Keratinocyte (primary cell): ENCODE measurements around the gene ACAT2. TPM values are rescaled to one million over a fixed set of nuclear protein-coding genes. Genes with fewer than 3 reads are reported as not detected.

Experiments
- DNase-seq: peaks from one replicate; pipeline ENCODE4 v3.0.0-alpha.2; 2011; ENCODE audit warnings: low read depth, missing footprints, low spot score
- FAIRE-seq: peaks from 2 replicates; lab custom pipeline; 2011; peaks lifted over from hg19 to GRCh38; lab: Jason Lieb, UNC
- H2AFZ ChIP-seq: 2 replicates; pipeline ENCODE4 v1.6.0; 2012; ENCODE audit warnings: low read length, control low read depth, inconsistent platforms; ENCODE audit not compliant: control insufficient read depth
- H3K27ac ChIP-seq: 2 replicates; pipeline ENCODE4 v1.5.1; 2011; ENCODE audit warnings: low read length; ENCODE audit not compliant: control insufficient read depth, insufficient read depth
- H3K27me3 ChIP-seq: 3 replicates; pipeline ENCODE4 v1.6.0; 2011; ENCODE audit warnings: low read length; ENCODE audit not compliant: control insufficient read depth, insufficient read depth; ENCODE audit errors: extremely low read depth
- H3K36me3 ChIP-seq, 2 experiments: 2 replicates in 1 of 2; 3 replicates in 1 of 2; pipeline ENCODE4 v1.5.1; 2011; ENCODE audit warnings: low read length in 2 of 2, mild to moderate bottlenecking in 1 of 2; ENCODE audit not compliant: control insufficient read depth in 2 of 2, insufficient read depth in 2 of 2; ENCODE audit errors: extremely low read depth in 1 of 2
- H3K4me1 ChIP-seq: 3 replicates; pipeline ENCODE4 v1.5.1; 2011; ENCODE audit warnings: low read length; ENCODE audit not compliant: control insufficient read depth, insufficient read depth; ENCODE audit errors: extremely low read depth
- H3K4me2 ChIP-seq: 3 replicates; pipeline ENCODE4 v1.6.0; 2011; ENCODE audit warnings: low read depth, low read length; ENCODE audit not compliant: control insufficient read depth, insufficient read depth; ENCODE audit errors: extremely low read depth
- H3K4me3 ChIP-seq, 3 experiments: fragments of 200-600 bp in 1 of 3; sonication (generic) in 1 of 3; 2 replicates in 2 of 3; 3 replicates in 1 of 3; pipeline ENCODE4 v1.5.1; 2011 to 2016; ENCODE audit warnings: low read length in 3 of 3, mild to moderate bottlenecking in 3 of 3, control low read depth in 2 of 3, inconsistent platforms in 1 of 3, low read depth in 1 of 3, mixed read lengths in 1 of 3, mixed run types in 1 of 3, moderate library complexity in 1 of 3; ENCODE audit not compliant: control insufficient read depth in 2 of 3, insufficient read depth in 2 of 3; ENCODE audit errors: extremely low read depth in 1 of 3
- H3K79me2 ChIP-seq: 2 replicates; pipeline ENCODE4 v1.6.0; 2012; ENCODE audit warnings: low read length; ENCODE audit not compliant: control insufficient read depth, insufficient read depth
- H3K9ac ChIP-seq: 3 replicates; pipeline ENCODE4 v1.6.0; 2011; ENCODE audit warnings: low read length; ENCODE audit not compliant: control insufficient read depth, insufficient read depth; ENCODE audit errors: extremely low read depth
- H3K9me1 ChIP-seq: 3 replicates; pipeline ENCODE4 v1.6.0; 2011; ENCODE audit warnings: low read length; ENCODE audit not compliant: control insufficient read depth, insufficient read depth; ENCODE audit errors: extremely low read depth
- H3K9me3 ChIP-seq: 2 replicates; pipeline ENCODE4 v1.5.1; 2012; ENCODE audit warnings: low read depth, low read length; ENCODE audit not compliant: control insufficient read depth
- H4K20me1 ChIP-seq: 3 replicates; pipeline ENCODE4 v1.6.0; 2011; ENCODE audit warnings: low read length; ENCODE audit not compliant: control insufficient read depth, insufficient read depth; ENCODE audit errors: extremely low read depth
- EZH2 ChIP-seq: IDR thresholded peaks from one replicate; pipeline ENCODE4 v1.6.1; 2012; ENCODE audit warnings: inconsistent platforms, mild to moderate bottlenecking, low read length, moderate library complexity
- dilution Hi-C: fragments of 300-500 bp; cut with MboI; formaldehyde crosslinking; loops from one replicate; pipeline ENCODE4 v1.7.0; 2020; ENCODE audit warnings: low sequenced_read_pairs; ENCODE audit not compliant: extremely low pct_ligation_motif_present
- polyA plus RNA-seq, 5 experiments: library from polyadenylated mRNA; depleted of rRNA in 3 of 5; stranded (reverse) in 3 of 5; stranded (forward) in 1 of 5; unstranded in 1 of 5; fragments of >200 nt; gene quantifications; 1 replicate in 1 of 5; 2 replicates in 3 of 5; 3 replicates in 1 of 5; pipeline versions ENCODE4 v1.2.1 to v1.2.3, GENCODE V29; 2011 to 2012; ENCODE audit warnings: missing spikeins in 2 of 5, low read depth in 1 of 5, low replicate concordance in 1 of 5
- TF ChIP-seq, protein P1 (sequence below), 3 experiments: IDR thresholded peaks in 1 of 3; conservative IDR thresholded peaks in 1 of 3; optimal IDR thresholded peaks in 1 of 3; 2 replicates in 2 of 3; 3 replicates in 1 of 3; pipeline versions ENCODE3 to v1.5.1; 2011; ENCODE audit warnings: low read length in 3 of 3, mild to moderate bottlenecking in 3 of 3, moderate library complexity in 2 of 3, control low read depth in 1 of 3, inconsistent platforms in 1 of 3; ENCODE audit not compliant: insufficient read depth in 2 of 3; ENCODE audit errors: extremely low read depth in 1 of 3

ACAT2 gene
- polyA plus RNA-seq, 1 donor (not counting 4 experiments of a cell fraction or from before 2014, with no cell fraction given), result 205 TPM

DNA sequence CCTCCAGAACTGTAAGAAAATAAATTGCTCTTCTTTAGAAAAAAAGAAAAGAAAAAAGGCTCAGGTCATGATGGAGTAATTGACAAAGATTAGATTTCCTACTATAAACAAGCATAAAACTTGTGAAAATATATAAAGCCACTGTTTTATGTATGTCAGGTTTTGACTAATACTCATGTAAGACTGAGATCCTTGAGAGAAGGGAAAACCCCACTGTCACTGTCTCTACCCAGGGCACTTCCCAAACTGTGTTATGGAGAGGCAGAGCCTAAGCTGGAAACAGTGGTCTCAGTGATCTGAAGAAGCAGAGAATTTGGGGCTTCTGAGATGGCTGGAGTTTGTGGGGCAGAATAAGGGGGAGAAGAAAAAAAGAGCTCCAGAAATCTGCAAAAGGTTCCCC lies 7.6 kb downstream of the ACAT2 start:
- H3K79me2 ChIP-seq, result peaks cover 32% of the 10 kb centered on the region
- dilution Hi-C loops, result no loop called here
- H3K9me1 ChIP-seq, result no peaks in the 10 kb centered on the region
- DNase-seq, result no peak
- no peak overlapping the region for H2AFZ ChIP-seq
- TF ChIP-seq EZH2, result no peak
- TF ChIP-seq, protein P1, sequence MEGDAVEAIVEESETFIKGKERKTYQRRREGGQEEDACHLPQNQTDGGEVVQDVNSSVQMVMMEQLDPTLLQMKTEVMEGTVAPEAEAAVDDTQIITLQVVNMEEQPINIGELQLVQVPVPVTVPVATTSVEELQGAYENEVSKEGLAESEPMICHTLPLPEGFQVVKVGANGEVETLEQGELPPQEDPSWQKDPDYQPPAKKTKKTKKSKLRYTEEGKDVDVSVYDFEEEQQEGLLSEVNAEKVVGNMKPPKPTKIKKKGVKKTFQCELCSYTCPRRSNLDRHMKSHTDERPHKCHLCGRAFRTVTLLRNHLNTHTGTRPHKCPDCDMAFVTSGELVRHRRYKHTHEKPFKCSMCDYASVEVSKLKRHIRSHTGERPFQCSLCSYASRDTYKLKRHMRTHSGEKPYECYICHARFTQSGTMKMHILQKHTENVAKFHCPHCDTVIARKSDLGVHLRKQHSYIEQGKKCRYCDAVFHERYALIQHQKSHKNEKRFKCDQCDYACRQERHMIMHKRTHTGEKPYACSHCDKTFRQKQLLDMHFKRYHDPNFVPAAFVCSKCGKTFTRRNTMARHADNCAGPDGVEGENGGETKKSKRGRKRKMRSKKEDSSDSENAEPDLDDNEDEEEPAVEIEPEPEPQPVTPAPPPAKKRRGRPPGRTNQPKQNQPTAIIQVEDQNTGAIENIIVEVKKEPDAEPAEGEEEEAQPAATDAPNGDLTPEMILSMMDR (optimal IDR thresholded peaks at IDR 0.05 in 1 of 3, IDR thresholded peaks at IDR 0.05 in 1 of 3, conservative IDR thresholded peaks at IDR 0.05 in 1 of 3; ENCODE audit: extremely low read depth in 1 of 3, insufficient read depth in 2 of 3, low read length in 3 of 3), result no peak
- no peak overlapping the region for H3K4me2 ChIP-seq
- no peaks in the 10 kb centered on the region for H3K9me3 ChIP-seq
- FAIRE-seq, result no peak
- no peak overlapping the region for H3K9ac ChIP-seq
- no peak overlapping the region for H3K27ac ChIP-seq
- H3K27me3 ChIP-seq, result no peaks in the 10 kb centered on the region
- H4K20me1 ChIP-seq, result no peaks in the 10 kb centered on the region
- peaks cover 22 to 45% of the 10 kb centered on the region in 2 experiments for H3K36me3 ChIP-seq
- H3K4me3 ChIP-seq, result no peak overlapping the region
- H3K4me1 ChIP-seq, result no peaks in the 10 kb centered on the region

DNA sequence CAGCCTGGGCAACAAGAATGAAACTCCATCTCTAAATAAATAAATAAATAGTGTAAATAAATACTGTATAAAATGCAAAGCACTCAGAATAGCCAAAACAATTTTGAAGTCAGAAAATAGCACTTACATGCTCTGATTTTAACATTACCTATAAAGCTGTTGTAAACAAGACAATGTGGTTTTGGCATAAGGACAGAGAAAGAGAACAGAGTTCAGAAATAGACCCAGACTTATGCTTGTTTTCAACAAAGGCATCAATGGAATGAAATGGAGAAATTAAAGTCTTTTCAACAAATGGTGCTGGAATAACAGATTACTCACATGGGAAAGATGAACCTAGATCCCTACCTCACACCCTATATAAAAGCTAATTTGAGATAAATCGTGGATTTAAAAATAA lies 10.4 kb downstream of the ACAT2 start:
- no peaks in the 10 kb centered on the region for H3K4me1 ChIP-seq
- H3K4me3 ChIP-seq, result no peak overlapping the region
- no peak for FAIRE-seq
- no peak overlapping the region for H2AFZ ChIP-seq
- H4K20me1 ChIP-seq, result no peaks in the 10 kb centered on the region
- H3K9ac ChIP-seq, result no peak overlapping the region
- dilution Hi-C loops, result no loop called here
- DNase-seq, result no peak
- H3K27ac ChIP-seq, result no peak overlapping the region
- no peaks in the 10 kb centered on the region for H3K9me3 ChIP-seq
- no peaks in the 10 kb centered on the region for H3K9me1 ChIP-seq
- H3K36me3 ChIP-seq, result peaks cover 23 to 53% of the 10 kb centered on the region in 2 experiments
- H3K79me2 ChIP-seq, result peaks cover 15% of the 10 kb centered on the region
- no peak for TF ChIP-seq EZH2
- H3K4me2 ChIP-seq, result no peak overlapping the region
- H3K27me3 ChIP-seq, result no peaks in the 10 kb centered on the region
